HEK293 (cell line): ENCODE measurements around the gene UROC1.
"Not testable (repeated sequence)": the region's sequence is repeated elsewhere in the genome, so short reads cannot be mapped to it uniquely, and the experiment has no call there.

Source experiments
- CTCF ChIA-PET: fragments of 350-600 bp; formaldehyde crosslinking; extraction: SDS; loops from one replicate; lab custom pipeline; 2021; ENCODE audit warnings: antibody characterized with exemption; lab: Yijun Ruan, JAX
- POLR2A ChIA-PET: fragments of 300-600 bp; formaldehyde crosslinking; extraction: SDS; loops from one replicate; lab custom pipeline; 2020; ENCODE audit warnings: antibody characterized with exemption, inconsistent platforms; lab: Yijun Ruan, JAX
- H3K27ac ChIP-seq: fragments of 200-500 bp; sonication (Bioruptor generic); 2 replicates; pipeline ENCODE4 v1.5.1; 2014; ENCODE audit warnings: low read depth, low read length, control low read depth, inconsistent platforms; ENCODE audit errors: extremely low read depth
- H3K36me3 ChIP-seq, 2 experiments: fragments of 200-500 bp in 1 of 2; sonication (Bioruptor generic) in 1 of 2; 1 replicate in 1 of 2; 2 replicates in 1 of 2; pipeline ENCODE4 v1.5.1; 2014 to 2017; ENCODE audit warnings: inconsistent platforms in 2 of 2, low read length in 2 of 2; ENCODE audit not compliant: control insufficient read depth in 2 of 2, insufficient read depth in 1 of 2
- H3K4me1 ChIP-seq: fragments of 200-500 bp; sonication (Bioruptor generic); 2 replicates; pipeline ENCODE4 v1.5.1; 2014; ENCODE audit warnings: mild to moderate bottlenecking, low read length, inconsistent platforms; ENCODE audit not compliant: control insufficient read depth, insufficient read depth
- H3K4me3 ChIP-seq: 2 replicates; pipeline ENCODE4 v1.5.1; 2011; ENCODE audit warnings: low read depth, mild to moderate bottlenecking, control low read depth, low read length, moderate library complexity
- H3K9me3 ChIP-seq: fragments of 200-500 bp; sonication (Bioruptor generic); 2 replicates; pipeline ENCODE4 v1.5.1; 2014; ENCODE audit warnings: low read depth, low read length, inconsistent platforms; ENCODE audit not compliant: control insufficient read depth, insufficient read depth
- KLF7 ChIP-seq: fragments of 450-650 bp; formaldehyde crosslinking; IDR thresholded peaks from 2 replicates; pipeline ENCODE4 v1.5.1; 2016; ENCODE audit warnings: missing biosample characterization, missing genetic modification characterization, borderline replicate concordance
- KLF8 ChIP-seq: fragments of 450-650 bp; formaldehyde crosslinking; IDR thresholded peaks from 2 replicates; pipeline ENCODE4 v1.5.1; 2016; ENCODE audit warnings: missing biosample characterization, missing genetic modification characterization
- OSR2 ChIP-seq: fragments of 450-650 bp; formaldehyde crosslinking; IDR thresholded peaks from 2 replicates; pipeline ENCODE4 v1.5.1; 2016; ENCODE audit warnings: missing biosample characterization, missing genetic modification characterization
- OVOL3 ChIP-seq: fragments of 450-650 bp; formaldehyde crosslinking; IDR thresholded peaks from 2 replicates; pipeline ENCODE4 v1.5.1; 2016; ENCODE audit warnings: missing biosample characterization, missing genetic modification characterization
- PRDM4 ChIP-seq: fragments of 450-650 bp; formaldehyde crosslinking; IDR thresholded peaks from 2 replicates; pipeline ENCODE4 v1.5.1; 2017; ENCODE audit warnings: missing biosample characterization, missing genetic modification characterization
- SP2 ChIP-seq: fragments of 450-650 bp; formaldehyde crosslinking; IDR thresholded peaks from 2 replicates; pipeline ENCODE4 v1.5.1; 2016; ENCODE audit warnings: missing biosample characterization, missing genetic modification characterization
- ZBTB1 ChIP-seq: fragments of 450-650 bp; formaldehyde crosslinking; IDR thresholded peaks from 2 replicates; pipeline ENCODE4 v1.5.1; 2016; ENCODE audit warnings: missing biosample characterization, missing genetic modification characterization
- ZBTB11 ChIP-seq: fragments of 450-650 bp; formaldehyde crosslinking; conservative IDR thresholded peaks from 2 replicates; pipeline ENCODE4 v1.5.1; 2016; ENCODE audit warnings: low read depth, missing biosample characterization, missing genetic modification characterization
- ZNF18 ChIP-seq: fragments of 450-650 bp; formaldehyde crosslinking; IDR thresholded peaks from 2 replicates; pipeline ENCODE4 v1.5.1; 2016; ENCODE audit warnings: missing biosample characterization, missing genetic modification characterization
- ZNF202 ChIP-seq: fragments of 450-650 bp; formaldehyde crosslinking; IDR thresholded peaks from 2 replicates; pipeline ENCODE4 v1.5.1; 2016; ENCODE audit warnings: missing biosample characterization, missing genetic modification characterization, borderline replicate concordance
- ZNF26 ChIP-seq: fragments of 450-650 bp; formaldehyde crosslinking; IDR thresholded peaks from 2 replicates; pipeline ENCODE4 v1.5.1; 2016; ENCODE audit warnings: missing biosample characterization, missing genetic modification characterization
- ZNF391 ChIP-seq: fragments of 450-650 bp; formaldehyde crosslinking; IDR thresholded peaks from 2 replicates; pipeline ENCODE4 v1.5.1; 2016; ENCODE audit warnings: low read depth, missing biosample characterization, missing genetic modification characterization, borderline replicate concordance
- ZNF473 ChIP-seq: fragments of 450-650 bp; formaldehyde crosslinking; IDR thresholded peaks from 2 replicates; pipeline ENCODE4 v1.5.1; 2017; ENCODE audit warnings: missing biosample characterization, missing genetic modification characterization
- ZNF521 ChIP-seq: fragments of 450-650 bp; formaldehyde crosslinking; IDR thresholded peaks from 2 replicates; pipeline ENCODE4 v1.5.1; 2017; ENCODE audit warnings: missing biosample characterization, mild to moderate bottlenecking, missing genetic modification characterization
- ZNF571 ChIP-seq: fragments of 450-650 bp; formaldehyde crosslinking; IDR thresholded peaks from 2 replicates; pipeline ENCODE4 v1.5.0; 2017; ENCODE audit warnings: missing biosample characterization, missing genetic modification characterization
- ZNF580 ChIP-seq: fragments of 450-650 bp; formaldehyde crosslinking; IDR thresholded peaks from 2 replicates; pipeline ENCODE4 v1.5.1; 2016; ENCODE audit warnings: missing biosample characterization, missing genetic modification characterization
- ZNF677 ChIP-seq: fragments of 450-650 bp; IDR thresholded peaks from 2 replicates; pipeline ENCODE4 v1.5.0; 2018; ENCODE audit warnings: missing biosample characterization, mild to moderate bottlenecking, missing genetic modification characterization, moderate library complexity
- ZNF747 ChIP-seq: fragments of 450-650 bp; formaldehyde crosslinking; IDR thresholded peaks from 2 replicates; pipeline ENCODE4 v1.5.1; 2016; ENCODE audit warnings: missing biosample characterization, missing genetic modification characterization

Gene UROC1

GRCh38 chr3:126534716-126535115 lies 17.1 kb upstream of the UROC1 start:
- H3K36me3 ChIP-seq, H3K4me3 ChIP-seq, H3K4me1 ChIP-seq, H3K27ac ChIP-seq, CTCF ChIA-PET, H3K9me3 ChIP-seq, POLR2A ChIA-PET: not testable (repeated sequence)

- no peak for TF ChIP-seq KLF7
- TF ChIP-seq ZNF521: no peak
- no peak for TF ChIP-seq ZNF747 (tag by site-specific recombination)
- no peak for TF ChIP-seq ZNF391 (tag by site-specific recombination)
- no peak for TF ChIP-seq OVOL3
- TF ChIP-seq ZBTB11 (tag by site-specific recombination): no peak
- TF ChIP-seq KLF8: no peak
- no peak for TF ChIP-seq SP2 (tag by site-specific recombination)
- TF ChIP-seq ZNF580 (tag by site-specific recombination): no peak
- no peak for TF ChIP-seq ZNF473 (tag by site-specific recombination)
- Histone ChIP-seq H3K36me3 (no peaks in the 10 kb centered on the region), H3K27ac (no peak overlapping the region), H3K4me1 (no peaks in the 10 kb centered on the region), H3K9me3 (no peaks in the 10 kb centered on the region), H3K4me3 (no peak overlapping the region)
- POLR2A ChIA-PET: no interaction called here
- CTCF ChIA-PET: interaction anchor here (1.2 kb wide), 1 partner anchor 10 kb away, joined by 3 read pairs; no protein-coding TSS in a partner anchor
Observed at GRCh38 chr3:126533506-126533905, 15.9 kb upstream of the UROC1 start.

GRCh38 chr3:126531051-126531330 lies 13.4 kb upstream of the UROC1 start:
- no peaks in the 10 kb centered on the region for H3K4me1 ChIP-seq
- no peaks in the 10 kb centered on the region for H3K36me3 ChIP-seq
- H3K9me3 ChIP-seq: no peaks in the 10 kb centered on the region
- H3K4me3 ChIP-seq: no peak overlapping the region
- CTCF ChIA-PET: interaction anchor here (0.5 kb wide), 1 partner anchor 95 kb away, joined by 3 read pairs; no protein-coding TSS in a partner anchor
- H3K27ac ChIP-seq: no peak overlapping the region
- TF ChIP-seq OSR2 (tag by site-specific recombination) (no peak), ZNF18 (tag by site-specific recombination) (no peak)
- POLR2A ChIA-PET: no interaction called here

GRCh38 chr3:126530171-126531050 lies 12.8 kb upstream of the UROC1 start:
- no peak overlapping the region for H3K4me3 ChIP-seq
- H3K27ac ChIP-seq: no peak overlapping the region
- POLR2A ChIA-PET: interaction anchor here (0.5 kb wide), 1 partner anchor 704 kb away, joined by 3 read pairs; no protein-coding TSS in a partner anchor
- H3K36me3 ChIP-seq: no peaks in the 10 kb centered on the region
- H3K4me1 ChIP-seq: no peaks in the 10 kb centered on the region
- no peaks in the 10 kb centered on the region for H3K9me3 ChIP-seq
- CTCF ChIA-PET: interaction anchor here (0.7 kb wide), 1 partner anchor 19 kb away, joined by 3 read pairs; no protein-coding TSS in a partner anchor
- TF ChIP-seq ZNF571 (tag by site-specific recombination) (no peak), PRDM4 (tag by site-specific recombination) (no peak), ZBTB1 (no peak), ZNF677 (tag by site-specific recombination) (no peak), ZNF202 (tag by site-specific recombination) (no peak), ZNF26 (tag by site-specific recombination) (no peak)
